Progenitor cell of endocrine pancreas (in vitro differentiated cells): ENCODE measurements around the gene C5orf63. TPM values are rescaled to one million over a fixed set of nuclear protein-coding genes. Genes with fewer than 3 reads are reported as not detected.
A peak's percentile ranks its signal among the peaks of the same experiment; 100 is the strongest.

ENCODE experiments used
- DNase-seq: peaks from one replicate; pipeline ENCODE4 v3.0.0; 2021; ENCODE audit warnings: low spot score; ENCODE audit not compliant: unreplicated experiment
- H3K27ac Mint-ChIP-seq: 2 replicates; pipeline ENCODE4 v1.8.0; 2021; ENCODE audit warnings: mild to moderate bottlenecking, moderate library complexity, mixed read lengths
- H3K27me3 Mint-ChIP-seq: 2 replicates; pipeline ENCODE4 v1.8.0; 2021; ENCODE audit warnings: mixed read lengths
- H3K36me3 Mint-ChIP-seq: 2 replicates; pipeline ENCODE4 v1.8.0; 2022; ENCODE audit warnings: mixed read lengths; ENCODE audit not compliant: insufficient read depth
- H3K4me1 Mint-ChIP-seq: 2 replicates; pipeline ENCODE4 v1.8.0; 2021; ENCODE audit warnings: low read depth, mixed read lengths
- H3K4me3 Mint-ChIP-seq: 2 replicates; pipeline ENCODE4 v1.8.0; 2021; ENCODE audit warnings: low read depth, mild to moderate bottlenecking, moderate library complexity, mixed read lengths
- H3K9me3 Mint-ChIP-seq: 2 replicates; pipeline ENCODE4 v1.8.0; 2021; ENCODE audit warnings: low read depth, mixed read lengths
- CTCF ChIP-seq: fragments of 200-600 bp; sonication (generic); IDR thresholded peaks from one replicate; pipeline ENCODE4 v1.5.0; 2021; ENCODE audit warnings: antibody characterized with exemption, mild to moderate bottlenecking; ENCODE audit not compliant: unreplicated experiment
- total RNA-seq: library from RNA; stranded (reverse); gene quantifications from 2 replicates; pipeline ENCODE4 v1.2.1, GENCODE V29; 2021

Gene C5orf63
- total RNA-seq, 1 donor from 2014 or later: 9.9 TPM

GRCh38 chr5:127031863-127032232 is 41.5 kb downstream of the C5orf63 start:
- peaks cover 41% of the 10 kb centered on the region for H3K27me3 Mint-ChIP-seq
- H3K36me3 Mint-ChIP-seq: no peaks in the 10 kb centered on the region
- peak overlapping the region; percentile 90 for H3K4me3 Mint-ChIP-seq
- DNase-seq: no peak
- H3K9me3 Mint-ChIP-seq: no peaks in the 10 kb centered on the region
- H3K27ac Mint-ChIP-seq: peak overlapping the region; percentile 8
- no peak for TF ChIP-seq CTCF
- H3K4me1 Mint-ChIP-seq: peaks cover 17% of the 10 kb centered on the region

GRCh38 chr5:127031147-127031862 is 42.0 kb downstream of the C5orf63 start:
- Mint-ChIP-seq H3K4me3 (peak overlapping the region; percentile 90), H3K27me3 (peaks cover 40% of the 10 kb centered on the region), H3K4me1 (peaks cover 19% of the 10 kb centered on the region), H3K27ac (peak overlapping the region; percentile 84), H3K9me3 (no peaks in the 10 kb centered on the region), H3K36me3 (no peaks in the 10 kb centered on the region)
- DNase-seq: no peak
- TF ChIP-seq CTCF: no peak

GRCh38 chr5:127030259-127031146 is 42.8 kb downstream of the C5orf63 start, which contains the start of gene MARCHF3:
Gene MARCHF3 (minus strand): TSS chr5:127030558. CDS start chr5:126918171, 112,387 bp downstream.
- Mint-ChIP-seq H3K4me3 (peak within 1 kb of the TSS; percentile 90), H3K27ac (peak within 1 kb of the TSS; percentile 90), H3K4me1 (peaks cover 24% of the 10 kb centered on the region), H3K9me3 (no peaks in the 10 kb centered on the region), H3K36me3 (no peaks in the 10 kb centered on the region), H3K27me3 (peaks cover 32% of the 10 kb centered on the region)
- DNase-seq: peak; percentile 94
- TF ChIP-seq CTCF: no peak

DNA sequence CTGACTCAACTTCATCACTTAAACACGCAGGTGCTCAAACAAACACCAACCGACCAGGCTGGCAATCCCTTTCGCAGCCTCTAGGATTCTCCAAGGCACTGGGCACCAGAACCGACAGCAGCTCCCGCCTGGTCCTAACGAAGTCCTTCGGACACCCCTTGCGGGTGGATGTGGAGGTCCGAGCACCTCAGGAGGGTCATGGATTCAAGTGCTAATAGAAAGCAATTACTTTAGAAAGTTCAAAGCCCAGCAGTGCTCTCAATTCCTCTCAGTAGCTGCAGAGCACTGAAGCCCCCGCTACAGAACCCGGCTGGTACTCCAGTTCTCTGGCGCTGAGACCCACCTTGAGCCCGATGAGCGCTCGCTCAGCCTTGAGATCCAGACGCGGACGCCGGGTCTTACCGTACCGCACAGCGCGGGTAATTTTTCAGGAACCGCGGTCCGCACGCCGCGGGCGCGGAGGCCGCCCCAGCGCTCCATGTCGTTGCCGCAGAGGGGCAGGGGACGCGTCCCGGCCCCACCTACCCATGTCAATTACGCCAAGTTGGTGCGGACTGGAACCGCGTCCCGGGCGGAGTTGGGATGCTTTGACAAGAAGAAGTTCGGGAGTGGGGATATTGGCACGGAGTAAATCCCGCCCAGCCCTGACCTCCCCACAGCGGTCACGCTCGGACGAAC is 43.6 kb downstream of the C5orf63 start:
- TF ChIP-seq CTCF: peak; percentile 61
- Mint-ChIP-seq H3K4me1 (peaks cover 26% of the 10 kb centered on the region), H3K9me3 (no peaks in the 10 kb centered on the region), H3K4me3 (peak overlapping the region; percentile 90), H3K36me3 (no peaks in the 10 kb centered on the region), H3K27me3 (peaks cover 28% of the 10 kb centered on the region), H3K27ac (peak overlapping the region; percentile 70)
- DNase-seq: peak; percentile 48
